T-helper 9 cell (primary cell): Measurements from ENCODE around the gene ARL13A.
"Not testable (repeated sequence)": the region's sequence is repeated elsewhere in the genome, so short reads cannot be mapped to it uniquely, and the experiment has no call there.

Experiments
- DNase-seq: peaks from one replicate; pipeline ENCODE4 v3.0.0-alpha.2; 2020
- total RNA-seq, 2 donors: gene quantifications; one replicate each; lab custom pipeline; 2026; lab: John Stamatoyannopoulos, UW

Gene ARL13A
- 0 reads per million in 2 donors for total RNA-seq

DNA sequence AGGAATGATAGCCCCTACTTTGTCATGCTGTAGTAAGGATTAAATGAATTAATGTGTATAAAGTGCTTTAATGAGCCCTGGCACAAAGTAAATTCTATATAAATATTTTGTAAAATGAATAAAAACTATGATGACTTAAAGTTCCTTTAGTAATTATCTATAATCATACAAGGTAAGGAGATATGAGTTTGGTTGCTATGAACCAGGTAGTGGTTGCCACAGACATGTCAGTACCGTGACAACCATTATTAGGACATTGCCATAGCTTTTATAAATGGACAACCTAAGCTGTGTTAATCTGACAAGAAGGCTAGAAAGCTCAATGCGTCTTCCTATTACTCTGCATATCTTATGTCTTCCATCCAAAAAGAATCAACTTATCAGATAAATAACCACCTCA, at the start of gene ARL13A:
TSS of gene ARL13A (plus strand) at position 301 of the 400 bp plus-strand sequence. CDS start 3,982 bp downstream, outside the sequence.
- DNase-seq: no peak

DNA sequence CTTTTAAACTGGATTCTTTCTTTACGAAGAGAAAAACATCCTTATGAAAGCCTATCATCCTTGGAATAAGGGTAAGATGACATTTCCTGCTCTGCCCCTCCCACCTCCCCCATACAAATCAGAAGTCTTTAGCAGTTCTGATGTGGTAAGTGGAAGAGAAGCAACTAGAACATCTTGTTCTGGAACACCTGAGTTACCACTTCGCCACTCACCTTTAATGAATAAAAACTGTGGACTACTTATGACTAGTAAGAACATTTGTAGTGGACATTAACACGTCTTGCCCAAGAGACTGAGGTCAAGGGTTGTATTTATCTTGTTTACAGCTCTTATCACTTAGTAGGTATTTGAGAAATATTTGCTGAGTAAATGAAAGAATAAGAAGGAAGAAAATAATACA, 45.1 kb upstream of the ARL13A start:
- DNase-seq: no peak

- no peak for DNase-seq
Observed at GRCh38 chrX:100926453-100926852, 43.1 kb upstream of the ARL13A start.

DNA sequence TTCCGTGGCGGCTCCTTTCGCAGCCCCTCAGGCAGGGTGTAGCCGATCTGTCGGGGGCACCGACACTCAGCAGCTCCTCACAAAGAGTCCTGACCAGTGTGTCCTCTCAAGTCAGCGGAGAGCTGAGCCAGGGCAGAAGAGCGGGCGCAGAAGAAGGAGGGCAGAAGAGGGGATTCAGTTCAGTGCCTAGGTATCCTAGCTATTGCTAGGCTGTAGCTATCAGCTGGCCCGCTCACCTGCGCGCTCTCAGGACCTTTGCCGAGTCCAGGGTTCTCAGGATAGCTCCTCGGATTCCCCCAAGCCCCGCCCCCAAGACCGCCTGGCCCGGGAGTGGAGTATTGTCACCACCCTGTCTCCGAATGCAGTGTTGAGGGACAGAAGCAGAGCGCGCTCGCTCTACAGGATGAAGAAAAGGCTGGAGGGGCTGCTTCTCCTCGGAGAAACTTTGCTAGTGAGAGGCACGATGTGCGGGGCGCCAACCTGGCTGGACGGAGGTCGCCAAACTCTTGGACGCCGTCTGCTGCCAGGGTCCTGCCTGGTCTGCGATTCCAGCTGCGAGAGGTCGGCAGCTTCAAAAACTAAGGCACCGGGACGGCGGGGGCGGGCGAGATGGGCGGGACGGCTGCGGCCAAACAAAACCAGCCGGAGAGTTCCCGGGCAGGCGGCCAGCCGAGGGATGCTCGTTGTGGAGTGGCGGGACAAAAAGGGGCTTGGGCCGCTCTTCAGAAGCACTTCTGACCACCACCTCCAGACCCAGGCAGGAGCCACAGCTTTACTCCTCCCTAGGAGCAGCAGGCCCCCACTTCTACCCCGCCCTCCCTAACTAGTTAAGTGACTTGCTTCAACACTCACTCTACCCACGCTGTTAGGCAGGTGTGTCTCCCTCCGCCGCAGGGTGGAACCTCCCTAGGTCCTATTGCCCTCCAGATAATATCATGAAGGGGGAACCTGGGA, 40.6 kb upstream of the ARL13A start, which contains the start of gene XKRX:
TSS of gene XKRX (minus strand) at position 258 of the 954 bp plus-strand sequence. CDS start 613 bp downstream, outside the sequence.
- DNase-seq: no peak

DNA sequence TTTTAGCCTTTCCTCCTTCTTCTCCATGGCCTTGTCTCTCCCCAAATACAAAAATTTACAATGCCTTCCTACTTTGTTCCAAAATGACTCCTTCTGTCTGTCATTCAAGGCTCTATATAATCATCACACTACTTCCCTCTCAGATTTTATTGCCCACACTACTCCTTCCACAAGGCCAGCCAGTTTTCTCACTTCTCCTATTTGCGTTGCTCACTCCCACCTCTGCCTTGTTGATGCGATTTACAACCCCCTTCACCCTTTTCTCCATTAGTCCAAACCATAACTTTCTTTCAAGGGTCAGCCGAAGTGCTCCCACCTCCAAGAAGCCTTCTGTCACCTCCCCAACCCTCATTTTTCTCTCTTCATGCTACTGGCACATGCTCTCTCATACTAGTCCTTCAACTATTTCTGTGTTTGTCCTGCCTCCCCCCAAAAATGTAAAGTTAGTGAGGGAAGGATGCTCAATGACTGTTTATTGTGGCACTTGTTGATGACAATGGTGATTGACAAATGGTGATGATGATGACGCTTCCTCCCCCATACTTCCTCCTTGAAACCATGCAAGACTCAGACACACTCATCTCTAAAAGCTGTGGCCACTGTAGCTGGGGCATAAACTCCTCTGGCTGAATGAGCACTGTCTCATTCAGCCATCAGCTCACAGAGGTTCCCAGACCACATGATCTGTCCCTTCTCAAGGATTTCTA, 38.1 kb upstream of the ARL13A start:
- DNase-seq: no peak

DNA sequence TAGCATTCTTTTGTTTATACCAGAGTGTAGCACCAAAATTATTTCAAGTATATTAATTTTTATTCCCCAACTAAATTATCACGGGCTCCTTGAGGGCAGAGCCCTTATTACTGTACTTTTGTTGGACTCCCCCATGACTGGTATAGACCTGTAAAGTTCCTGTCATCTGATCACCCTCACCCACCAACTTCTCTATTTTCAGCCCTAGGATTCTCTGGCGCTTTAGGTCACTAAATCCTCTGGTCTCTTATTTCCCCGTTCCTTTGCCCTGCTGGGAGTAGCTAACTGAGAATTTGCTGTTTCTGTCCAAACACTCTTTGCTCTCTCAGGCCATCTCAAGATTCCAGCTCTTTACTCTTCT, 37.6 kb upstream of the ARL13A start:
- DNase-seq: no peak

GRCh38 chrX:100935767-100936166, 33.7 kb upstream of the ARL13A start:
- DNase-seq: no peak

DNA sequence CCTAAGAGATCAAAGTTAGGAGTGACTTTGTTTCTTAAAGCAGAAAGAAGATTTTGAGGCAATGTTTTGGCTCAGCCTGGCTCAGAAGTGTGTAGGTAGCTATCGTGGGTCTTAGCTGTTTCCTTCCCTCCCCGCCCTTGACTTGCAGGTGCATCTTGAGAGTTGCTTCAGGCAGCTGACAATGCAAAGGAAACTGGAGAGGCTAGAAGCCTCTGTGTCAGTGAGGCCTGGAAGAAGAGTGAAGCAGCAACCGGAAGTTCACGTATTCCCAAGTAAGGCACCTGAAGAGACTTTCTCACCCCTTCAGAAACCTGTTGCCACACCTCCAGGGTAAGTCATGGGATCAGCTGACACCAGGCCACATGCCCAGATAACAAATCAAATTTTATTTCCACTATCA, 30.2 kb upstream of the ARL13A start:
- DNase-seq: no peak

DNA sequence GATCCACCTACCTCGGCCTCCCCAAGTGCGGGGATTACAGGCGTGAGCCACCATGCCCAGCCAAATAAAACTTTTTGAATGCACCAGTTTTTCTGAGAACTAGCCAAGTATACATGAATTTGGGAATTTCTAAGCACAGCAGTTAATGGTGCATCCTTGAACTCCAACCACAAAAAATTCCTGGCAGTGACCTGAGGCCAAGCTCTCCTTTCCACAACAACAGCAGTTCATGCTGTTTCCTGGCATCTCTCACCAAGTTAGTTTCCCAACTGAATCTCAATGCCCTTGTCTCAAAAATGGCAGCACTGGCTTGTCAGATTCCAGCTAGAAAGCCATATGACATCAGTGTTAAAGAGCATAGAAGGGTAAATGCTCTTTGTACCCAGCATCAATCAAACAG, 24.9 kb upstream of the ARL13A start:
- no peak for DNase-seq

GRCh38 chrX:100946299-100946927, 23.1 kb upstream of the ARL13A start:
- no peak for DNase-seq

DNA sequence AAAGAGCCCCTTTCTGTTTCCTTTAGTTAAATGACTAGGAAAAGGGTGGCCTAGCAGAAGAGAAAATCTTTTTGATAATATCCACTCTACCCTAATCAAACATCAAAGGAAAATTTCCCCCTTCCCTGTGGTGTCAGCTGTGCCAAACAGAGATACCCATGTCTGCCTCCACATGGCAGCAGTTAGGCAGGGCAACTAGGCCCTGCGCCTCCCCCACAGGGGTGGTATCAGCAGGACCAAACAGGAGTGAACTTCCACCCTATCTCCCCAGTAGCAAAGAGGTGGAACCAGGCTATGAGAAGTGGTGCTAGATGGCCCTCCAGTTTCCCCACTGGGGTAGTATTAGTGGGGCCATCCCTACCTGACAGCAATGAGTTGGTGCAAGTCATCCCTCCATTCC, 21.0 kb upstream of the ARL13A start:
- no peak for DNase-seq

DNA sequence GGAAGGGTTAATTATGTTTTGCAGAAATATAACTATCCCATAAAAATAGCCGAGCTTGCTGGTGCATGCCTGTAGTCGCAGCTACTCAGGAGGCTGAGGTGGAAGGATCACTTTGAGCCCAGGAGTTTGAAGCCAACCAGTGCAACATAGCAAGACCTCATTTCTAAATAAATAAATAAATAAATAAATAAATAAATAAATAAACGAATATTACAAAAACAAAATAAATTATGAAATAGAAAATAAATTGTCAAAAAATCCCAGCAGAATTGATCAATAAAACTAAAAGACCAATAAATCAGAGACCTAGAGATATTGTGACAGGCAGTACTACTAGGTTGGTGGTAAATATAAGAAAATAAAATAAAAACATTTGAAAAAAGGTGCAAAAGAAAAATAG, 6.7 kb upstream of the ARL13A start:
- DNase-seq: no peak

DNA sequence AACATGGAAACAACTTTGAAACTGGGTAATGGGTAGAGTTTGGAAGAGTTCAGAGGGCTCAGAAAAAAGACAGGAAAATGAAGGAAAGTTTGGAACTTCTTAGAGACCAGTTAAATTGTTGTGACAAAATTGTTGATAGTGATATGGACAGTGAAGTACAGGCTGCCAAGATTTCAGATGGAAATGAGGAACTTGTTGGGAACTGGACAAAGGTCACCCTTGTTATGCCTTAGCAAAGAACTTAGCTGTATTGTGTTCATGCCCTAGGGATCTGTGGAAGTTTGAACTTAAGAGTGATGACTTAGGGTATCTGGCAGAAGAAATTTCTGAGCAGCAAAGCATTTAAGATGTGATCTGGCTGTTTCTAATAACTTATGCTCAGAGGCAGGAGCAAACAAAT, 5.1 kb upstream of the ARL13A start:
- no peak for DNase-seq

- no peak for DNase-seq
Observed at GRCh38 chrX:100969936-100970335, 428 bp downstream of the ARL13A start.

DNA sequence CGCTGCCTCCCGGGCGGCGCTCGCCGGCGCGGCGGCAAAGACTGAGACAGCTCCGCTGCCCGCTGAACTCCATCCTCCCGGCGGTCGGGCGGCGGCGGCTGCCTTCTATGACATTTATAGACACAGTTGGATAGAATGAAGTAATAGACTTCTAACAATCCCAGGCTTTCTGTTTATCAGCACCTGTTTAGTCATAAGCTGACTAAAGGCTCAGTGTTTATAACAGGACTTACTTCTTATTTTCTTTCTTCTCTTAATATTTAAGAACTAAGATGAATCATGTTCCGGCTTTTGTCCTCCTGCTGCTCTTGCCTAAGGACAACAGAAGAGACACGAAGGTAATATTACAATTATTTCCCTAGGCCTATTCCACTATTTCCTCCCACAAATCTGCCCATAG, 3.9 kb downstream of the ARL13A start:
- DNase-seq: no peak

GRCh38 chrX:100975212-100975611, 5.7 kb downstream of the ARL13A start:
- DNase-seq: no peak

- DNase-seq: no peak
Observed at GRCh38 chrX:100976211-100976610, 6.7 kb downstream of the ARL13A start.

GRCh38 chrX:100979881-100980607, 10.5 kb downstream of the ARL13A start:
- no peak for DNase-seq

- DNase-seq: no peak
Observed at GRCh38 chrX:100980608-100981497, 11.3 kb downstream of the ARL13A start.

DNA sequence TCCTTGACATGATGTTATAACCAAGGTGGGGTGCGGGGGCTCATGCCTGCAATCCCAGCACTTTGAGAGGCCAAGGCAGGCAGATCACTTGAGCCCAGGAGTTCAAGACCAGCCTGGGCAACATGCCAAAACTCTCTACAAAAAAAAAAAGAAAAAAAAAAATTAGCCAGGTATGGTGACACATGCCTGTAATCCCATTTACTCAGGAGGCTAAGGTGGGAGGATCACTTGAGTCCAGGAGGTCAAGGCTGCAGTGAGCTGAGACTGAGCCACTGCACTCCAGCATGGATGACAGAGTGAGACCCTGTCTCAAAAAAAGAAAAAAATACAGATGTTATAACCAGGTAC, 12.0 kb downstream of the ARL13A start:
- not testable (repeated sequence) for DNase-seq

DNA sequence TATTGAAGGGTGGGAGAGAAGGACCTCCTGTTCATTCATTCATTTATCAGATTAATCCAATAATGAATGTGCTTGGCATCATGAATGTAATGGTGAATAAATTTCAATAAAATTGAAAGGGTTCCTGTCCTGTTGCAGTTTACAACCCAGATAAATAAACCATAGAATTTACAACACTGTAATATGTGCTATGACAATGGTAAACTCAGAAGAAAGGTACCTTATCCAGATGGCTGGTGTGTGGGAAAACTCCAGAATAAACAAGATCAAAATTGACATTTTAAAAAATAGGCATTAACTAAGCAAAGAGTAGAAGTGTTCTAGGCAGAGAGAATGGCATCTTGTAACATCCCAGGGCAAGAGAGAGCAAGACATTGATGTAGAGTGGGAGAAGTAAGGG, 15.3 kb downstream of the ARL13A start:
- DNase-seq: no peak

GRCh38 chrX:100990139-100990538, 20.6 kb downstream of the ARL13A start:
- DNase-seq: no peak
